Endodermal cell (in vitro differentiated cells): ENCODE measurements around the gene S100B. TPM values are rescaled to one million over a fixed set of nuclear protein-coding genes. Genes with fewer than 3 reads are reported as not detected.

Experiments used
- DNase-seq: peaks from one replicate; pipeline ENCODE4 v3.0.0-alpha.2; 2017
- H3K27ac ChIP-seq: 2 replicates; pipeline ENCODE4 v1.5.1; 2013; ENCODE audit warnings: mild to moderate bottlenecking, low read depth, low read length, moderate library complexity
- H3K27me3 ChIP-seq: 2 replicates; pipeline ENCODE4 v1.6.1; 2013; ENCODE audit warnings: mild to moderate bottlenecking, low read length, moderate library complexity; ENCODE audit not compliant: insufficient read depth, control insufficient read depth, poor library complexity, severe bottlenecking
- H3K36me3 ChIP-seq: 2 replicates; pipeline ENCODE4 v1.7.0; 2013; ENCODE audit warnings: mild to moderate bottlenecking, low read length, moderate library complexity; ENCODE audit not compliant: control insufficient read depth, insufficient read depth
- H3K4me1 ChIP-seq: one replicate; pipeline ENCODE4 v1.7.0; 2013; ENCODE audit warnings: low read length; ENCODE audit not compliant: control insufficient read depth, insufficient read depth
- H3K4me3 ChIP-seq: 2 replicates; pipeline ENCODE4 v1.5.1; 2013; ENCODE audit warnings: mild to moderate bottlenecking, low read length, moderate library complexity
- H3K9ac ChIP-seq: 2 replicates; pipeline ENCODE4 v1.6.1; 2013; ENCODE audit warnings: mild to moderate bottlenecking, low read length, moderate library complexity; ENCODE audit not compliant: poor library complexity, severe bottlenecking; ENCODE audit errors: extremely low read depth
- H3K9me3 ChIP-seq: 2 replicates; pipeline ENCODE4 v1.6.1; 2013; ENCODE audit warnings: mild to moderate bottlenecking, low read length, moderate library complexity; ENCODE audit not compliant: control insufficient read depth
- H3K27ac Mint-ChIP-seq: 2 replicates; pipeline ENCODE4 v1.8.0; 2020; ENCODE audit warnings: mixed read lengths
- H3K27me3 Mint-ChIP-seq: 2 replicates; pipeline ENCODE4 v1.8.0; 2021; ENCODE audit warnings: mild to moderate bottlenecking, mixed read lengths; ENCODE audit not compliant: insufficient read depth
- H3K36me3 Mint-ChIP-seq: 2 replicates; pipeline ENCODE4 v1.8.0; 2020; ENCODE audit warnings: low read depth, mixed read lengths
- H3K4me1 Mint-ChIP-seq: 2 replicates; pipeline ENCODE4 v1.8.0; 2020; ENCODE audit warnings: mixed read lengths
- H3K4me3 Mint-ChIP-seq: 2 replicates; pipeline ENCODE4 v1.8.0; 2020; ENCODE audit warnings: mild to moderate bottlenecking, moderate library complexity, mixed read lengths
- H3K9me3 Mint-ChIP-seq: 2 replicates; pipeline ENCODE4 v1.8.0; 2020; ENCODE audit warnings: mild to moderate bottlenecking, mixed read lengths
- WGBS, 2 experiments: methylation state at CpG; one replicate each; pipeline versions ENCODE4 v1.1.5 to v1.1.7; 2013; ENCODE audit warnings: missing lambda C conversion rate in 2 of 2, mixed read lengths in 1 of 2; ENCODE audit not compliant: insufficient coverage in 1 of 2, insufficient read length in 1 of 2; 5-methylcytosine and 5-hydroxymethylcytosine counted together
- total RNA-seq, 2 donors: library from RNA; stranded (reverse); fragmentation: NEBNext Ultra II Directional in 1 of 2; extraction: Animal tissue kit (Norgen Biotek cat#: 25700) in 1 of 2; gene quantifications; 2 replicates in 1 of 2; 3 replicates in 1 of 2; pipeline ENCODE4 v1.2.1, GENCODE V29; 2021
- TF ChIP-seq, protein P1 (sequence below): fragments of 200-600 bp; sonication (generic); conservative IDR thresholded peaks from 2 replicates; pipeline ENCODE4 v1.5.0; 2021; ENCODE audit warnings: antibody characterized with exemption, mild to moderate bottlenecking

Gene S100B
- total RNA-seq, 2 donors from 2014 or later: not detected

DNA sequence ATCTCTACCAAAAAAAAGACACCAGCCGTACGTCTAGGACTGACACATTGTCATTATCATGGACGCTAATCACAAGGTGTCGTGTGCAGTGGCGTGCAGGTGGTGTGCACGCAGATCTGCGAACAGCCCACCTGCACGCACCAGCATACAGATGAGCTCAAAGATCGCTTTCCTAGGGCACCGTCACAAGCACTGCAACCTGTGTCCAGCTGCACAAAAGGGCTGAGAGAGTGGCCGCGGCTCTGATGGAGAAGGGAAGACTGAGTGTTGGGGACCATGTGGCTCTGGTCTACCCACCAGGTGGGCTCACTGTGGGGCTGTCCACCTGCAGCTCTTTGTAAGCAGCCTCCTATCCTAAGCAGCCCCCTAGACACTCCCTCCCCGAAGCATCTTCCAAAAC, 50.9 kb downstream of the S100B start:
- no peaks in the 10 kb centered on the region for H3K9me3 ChIP-seq
- H3K9ac ChIP-seq: no peak overlapping the region
- H3K4me3 Mint-ChIP-seq: no peak overlapping the region
- no peak for DNase-seq
- H3K4me3 ChIP-seq: no peak overlapping the region
- H3K27ac Mint-ChIP-seq: no peak overlapping the region
- no peaks in the 10 kb centered on the region for H3K9me3 Mint-ChIP-seq
- TF ChIP-seq, protein P1, sequence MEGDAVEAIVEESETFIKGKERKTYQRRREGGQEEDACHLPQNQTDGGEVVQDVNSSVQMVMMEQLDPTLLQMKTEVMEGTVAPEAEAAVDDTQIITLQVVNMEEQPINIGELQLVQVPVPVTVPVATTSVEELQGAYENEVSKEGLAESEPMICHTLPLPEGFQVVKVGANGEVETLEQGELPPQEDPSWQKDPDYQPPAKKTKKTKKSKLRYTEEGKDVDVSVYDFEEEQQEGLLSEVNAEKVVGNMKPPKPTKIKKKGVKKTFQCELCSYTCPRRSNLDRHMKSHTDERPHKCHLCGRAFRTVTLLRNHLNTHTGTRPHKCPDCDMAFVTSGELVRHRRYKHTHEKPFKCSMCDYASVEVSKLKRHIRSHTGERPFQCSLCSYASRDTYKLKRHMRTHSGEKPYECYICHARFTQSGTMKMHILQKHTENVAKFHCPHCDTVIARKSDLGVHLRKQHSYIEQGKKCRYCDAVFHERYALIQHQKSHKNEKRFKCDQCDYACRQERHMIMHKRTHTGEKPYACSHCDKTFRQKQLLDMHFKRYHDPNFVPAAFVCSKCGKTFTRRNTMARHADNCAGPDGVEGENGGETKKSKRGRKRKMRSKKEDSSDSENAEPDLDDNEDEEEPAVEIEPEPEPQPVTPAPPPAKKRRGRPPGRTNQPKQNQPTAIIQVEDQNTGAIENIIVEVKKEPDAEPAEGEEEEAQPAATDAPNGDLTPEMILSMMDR: no peak
- 97 to 98% methylated on average over 12 to 13 of the region's 13 CpGs for WGBS, 2 experiments
- H3K27me3 Mint-ChIP-seq: no peaks in the 10 kb centered on the region
- peaks cover 58% of the 10 kb centered on the region for H3K36me3 ChIP-seq
- H3K4me1 Mint-ChIP-seq: no peaks in the 10 kb centered on the region
- H3K27ac ChIP-seq: no peak overlapping the region
- peaks cover 53% of the 10 kb centered on the region for H3K36me3 Mint-ChIP-seq
- H3K4me1 ChIP-seq: no peaks in the 10 kb centered on the region
- no peaks in the 10 kb centered on the region for H3K27me3 ChIP-seq

- no peak overlapping the region for H3K4me3 ChIP-seq
- no peaks in the 10 kb centered on the region for H3K27me3 ChIP-seq
- H3K4me1 ChIP-seq: no peaks in the 10 kb centered on the region
- TF ChIP-seq, protein P1: no peak
- WGBS, 2 experiments: 95% methylated on average over 3 to 5 of the region's 5 CpGs
- Mint-ChIP-seq H3K9me3 (peaks cover under 1% of the 10 kb centered on the region), H3K27ac (no peak overlapping the region), H3K4me3 (no peak overlapping the region), H3K36me3 (peaks cover 59% of the 10 kb centered on the region), H3K4me1 (no peaks in the 10 kb centered on the region), H3K27me3 (no peaks in the 10 kb centered on the region)
- H3K27ac ChIP-seq: no peak overlapping the region
- no peak overlapping the region for H3K9ac ChIP-seq
- H3K36me3 ChIP-seq: peaks cover 63% of the 10 kb centered on the region
- no peaks in the 10 kb centered on the region for H3K9me3 ChIP-seq
- DNase-seq: no peak
Observed at GRCh38 chr21:46552865-46553379, 52.0 kb downstream of the S100B start.

GRCh38 chr21:46552274-46552673, 52.6 kb downstream of the S100B start:
- WGBS, 2 experiments: 92 to 100% methylated on average over 3 to 5 of the region's 5 CpGs
- TF ChIP-seq, protein P1: no peak
- Histone ChIP-seq H3K9me3 (no peaks in the 10 kb centered on the region), H3K27ac (no peak overlapping the region), H3K4me1 (no peaks in the 10 kb centered on the region), H3K27me3 (no peaks in the 10 kb centered on the region), H3K4me3 (no peak overlapping the region), H3K9ac (no peak overlapping the region), H3K36me3 (peaks cover 66% of the 10 kb centered on the region)
- DNase-seq: no peak
- H3K4me3 Mint-ChIP-seq: no peak overlapping the region
- no peak overlapping the region for H3K27ac Mint-ChIP-seq
- peaks cover 3% of the 10 kb centered on the region for H3K9me3 Mint-ChIP-seq
- peaks cover 62% of the 10 kb centered on the region for H3K36me3 Mint-ChIP-seq
- no peaks in the 10 kb centered on the region for H3K4me1 Mint-ChIP-seq
- H3K27me3 Mint-ChIP-seq: no peaks in the 10 kb centered on the region
